Uterus (tissue), 2 donors: Measurements from ENCODE around the gene HPF1.

Experiments used
- CTCF ChIP-seq, 4 experiments: fragments of 200-600 bp in 2 of 4; fragments of 450-650 bp in 2 of 4; sonication (generic) in 2 of 4; IDR thresholded peaks; one replicate each; pipeline ENCODE4 v1.5.1; 2016 to 2019; ENCODE audit warnings: antibody characterized with exemption in 4 of 4, mild to moderate bottlenecking in 2 of 4, moderate library complexity in 1 of 4
- POLR2A ChIP-seq, 2 donors: fragments of 450-650 bp; IDR thresholded peaks; one replicate each; pipeline ENCODE4 v1.6.1; 2016; ENCODE audit warnings: antibody characterized with exemption in 2 of 2, mild to moderate bottlenecking in 1 of 2, moderate library complexity in 1 of 2

GRCh38 chr4:169724260-169724659 lies 33.5 kb downstream of the HPF1 start:
- no peak for TF ChIP-seq CTCF (IDR thresholded peaks at IDR 0.05)
- no peak for TF ChIP-seq POLR2A (IDR thresholded peaks at IDR 0.05)
